Neural cell (in vitro differentiated cells): ENCODE measurements around the gene SGTA.

Experiments used
- EP300 ChIP-seq: fragments of 450-650 bp; conservative IDR thresholded peaks from 2 replicates; pipeline ENCODE4 v1.6.1; 2014; ENCODE audit warnings: antibody characterized with exemption, mild to moderate bottlenecking, moderate library complexity; ENCODE audit not compliant: poor library complexity, severe bottlenecking
- EZH2 ChIP-seq: fragments of 200-600, 300-800 bp; shearing (Covaris generic), sonication (generic); IDR thresholded peaks from 2 replicates; pipeline ENCODE4 v1.6.1; 2014; ENCODE audit warnings: antibody characterized with exemption, low read length, borderline replicate concordance, mild to moderate bottlenecking; ENCODE audit not compliant: insufficient read depth, poor library complexity, severe bottlenecking
- TAF1 ChIP-seq: IDR thresholded peaks from 2 replicates; pipeline ENCODE4 v1.6.1; 2012; ENCODE audit warnings: low read depth
- TF ChIP-seq, protein P1 (sequence below): IDR thresholded peaks from 2 replicates; pipeline ENCODE4 v1.6.1; 2012; ENCODE audit warnings: borderline replicate concordance
- TF ChIP-seq, protein P2 (sequence below): fragments of 450-650 bp; IDR thresholded peaks from 2 replicates; pipeline ENCODE4 v1.5.1; 2014; ENCODE audit warnings: antibody characterized with exemption, mild to moderate bottlenecking, moderate library complexity; ENCODE audit not compliant: poor library complexity, severe bottlenecking

DNA sequence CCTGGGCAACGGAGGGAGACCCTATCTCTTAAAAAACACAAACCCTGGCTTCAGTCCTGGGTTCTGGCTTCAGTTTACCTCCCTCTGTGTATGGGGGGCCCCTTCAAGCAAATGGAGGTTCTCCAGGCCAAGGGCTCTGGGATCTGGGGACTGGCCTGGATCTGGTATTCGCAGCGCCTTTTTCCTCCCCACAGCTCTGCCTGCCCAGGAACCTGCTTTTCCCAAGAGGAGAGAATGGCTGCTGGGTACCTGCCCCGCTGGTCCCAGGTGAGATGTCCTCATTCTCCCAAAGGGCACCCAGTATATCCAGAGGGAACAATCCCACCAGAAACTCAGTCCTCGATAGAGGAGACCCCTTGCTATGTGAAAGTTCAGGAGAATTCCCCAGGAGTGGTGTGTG is 39.8 kb upstream of the SGTA start:
- TF ChIP-seq, protein P1, sequence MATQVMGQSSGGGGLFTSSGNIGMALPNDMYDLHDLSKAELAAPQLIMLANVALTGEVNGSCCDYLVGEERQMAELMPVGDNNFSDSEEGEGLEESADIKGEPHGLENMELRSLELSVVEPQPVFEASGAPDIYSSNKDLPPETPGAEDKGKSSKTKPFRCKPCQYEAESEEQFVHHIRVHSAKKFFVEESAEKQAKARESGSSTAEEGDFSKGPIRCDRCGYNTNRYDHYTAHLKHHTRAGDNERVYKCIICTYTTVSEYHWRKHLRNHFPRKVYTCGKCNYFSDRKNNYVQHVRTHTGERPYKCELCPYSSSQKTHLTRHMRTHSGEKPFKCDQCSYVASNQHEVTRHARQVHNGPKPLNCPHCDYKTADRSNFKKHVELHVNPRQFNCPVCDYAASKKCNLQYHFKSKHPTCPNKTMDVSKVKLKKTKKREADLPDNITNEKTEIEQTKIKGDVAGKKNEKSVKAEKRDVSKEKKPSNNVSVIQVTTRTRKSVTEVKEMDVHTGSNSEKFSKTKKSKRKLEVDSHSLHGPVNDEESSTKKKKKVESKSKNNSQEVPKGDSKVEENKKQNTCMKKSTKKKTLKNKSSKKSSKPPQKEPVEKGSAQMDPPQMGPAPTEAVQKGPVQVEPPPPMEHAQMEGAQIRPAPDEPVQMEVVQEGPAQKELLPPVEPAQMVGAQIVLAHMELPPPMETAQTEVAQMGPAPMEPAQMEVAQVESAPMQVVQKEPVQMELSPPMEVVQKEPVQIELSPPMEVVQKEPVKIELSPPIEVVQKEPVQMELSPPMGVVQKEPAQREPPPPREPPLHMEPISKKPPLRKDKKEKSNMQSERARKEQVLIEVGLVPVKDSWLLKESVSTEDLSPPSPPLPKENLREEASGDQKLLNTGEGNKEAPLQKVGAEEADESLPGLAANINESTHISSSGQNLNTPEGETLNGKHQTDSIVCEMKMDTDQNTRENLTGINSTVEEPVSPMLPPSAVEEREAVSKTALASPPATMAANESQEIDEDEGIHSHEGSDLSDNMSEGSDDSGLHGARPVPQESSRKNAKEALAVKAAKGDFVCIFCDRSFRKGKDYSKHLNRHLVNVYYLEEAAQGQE: no peak
- TF ChIP-seq, protein P2, sequence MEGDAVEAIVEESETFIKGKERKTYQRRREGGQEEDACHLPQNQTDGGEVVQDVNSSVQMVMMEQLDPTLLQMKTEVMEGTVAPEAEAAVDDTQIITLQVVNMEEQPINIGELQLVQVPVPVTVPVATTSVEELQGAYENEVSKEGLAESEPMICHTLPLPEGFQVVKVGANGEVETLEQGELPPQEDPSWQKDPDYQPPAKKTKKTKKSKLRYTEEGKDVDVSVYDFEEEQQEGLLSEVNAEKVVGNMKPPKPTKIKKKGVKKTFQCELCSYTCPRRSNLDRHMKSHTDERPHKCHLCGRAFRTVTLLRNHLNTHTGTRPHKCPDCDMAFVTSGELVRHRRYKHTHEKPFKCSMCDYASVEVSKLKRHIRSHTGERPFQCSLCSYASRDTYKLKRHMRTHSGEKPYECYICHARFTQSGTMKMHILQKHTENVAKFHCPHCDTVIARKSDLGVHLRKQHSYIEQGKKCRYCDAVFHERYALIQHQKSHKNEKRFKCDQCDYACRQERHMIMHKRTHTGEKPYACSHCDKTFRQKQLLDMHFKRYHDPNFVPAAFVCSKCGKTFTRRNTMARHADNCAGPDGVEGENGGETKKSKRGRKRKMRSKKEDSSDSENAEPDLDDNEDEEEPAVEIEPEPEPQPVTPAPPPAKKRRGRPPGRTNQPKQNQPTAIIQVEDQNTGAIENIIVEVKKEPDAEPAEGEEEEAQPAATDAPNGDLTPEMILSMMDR: no peak
- TF ChIP-seq EP300: no peak
- no peak for TF ChIP-seq EZH2
- no peak for TF ChIP-seq TAF1
